GM23338 (cell line): Measurements from ENCODE around the gene XRCC6. TPM values are rescaled to one million over a fixed set of nuclear protein-coding genes. Genes with fewer than 3 reads are reported as not detected.

Source experiments
- ATAC-seq: fragments of 200-7000 bp; cut with Tn5 transposase; 3 replicates; pipeline ENCODE4 v1.9.1; 2020
- DNase-seq: peaks from one replicate; pipeline ENCODE4 v3.0.0-alpha.2; 2015; ENCODE audit warnings: low spot score
- H2AFZ ChIP-seq: fragments of 200-600 bp; sonication (generic); 2 replicates; pipeline ENCODE4 v1.8.0; 2016; ENCODE audit warnings: antibody characterized with exemption, mild to moderate bottlenecking, moderate library complexity
- H3F3A ChIP-seq: fragments of 200-600 bp; sonication (generic); replicated peaks from 2 replicates; pipeline ENCODE4 v1.8.0; 2017; ENCODE audit warnings: antibody characterized with exemption, mixed run types, low read depth
- H3K27ac ChIP-seq: fragments of 200-600 bp; sonication (generic); 2 replicates; pipeline ENCODE4 v1.6.1; 2016; ENCODE audit warnings: low read depth
- H3K27me3 ChIP-seq: fragments of 200-600 bp; sonication (generic); 2 replicates; pipeline ENCODE4 v1.8.0; 2016; ENCODE audit warnings: mild to moderate bottlenecking, mixed run types, moderate library complexity; ENCODE audit not compliant: insufficient read depth
- H3K36me3 ChIP-seq: fragments of 200-600 bp; sonication (generic); 2 replicates; pipeline ENCODE4 v1.8.0; 2016; ENCODE audit warnings: mild to moderate bottlenecking; ENCODE audit not compliant: insufficient read depth
- H3K4me1 ChIP-seq: fragments of 200-600 bp; sonication (generic); 2 replicates; pipeline ENCODE4 v1.8.0; 2016; ENCODE audit warnings: mild to moderate bottlenecking, moderate library complexity; ENCODE audit not compliant: insufficient read depth
- H3K4me2 ChIP-seq: fragments of 200-600 bp; sonication (generic); 2 replicates; pipeline ENCODE4 v1.7.1; 2017; ENCODE audit warnings: mixed run types
- H3K4me3 ChIP-seq: fragments of 200-600 bp; sonication (generic); 2 replicates; pipeline ENCODE4 v1.6.1; 2016; ENCODE audit warnings: mixed run types
- H3K79me2 ChIP-seq: fragments of 200-600 bp; sonication (generic); replicated peaks from 2 replicates; pipeline ENCODE4 v1.8.0; 2017; ENCODE audit warnings: mild to moderate bottlenecking; ENCODE audit not compliant: insufficient read depth
- H3K9me2 ChIP-seq: fragments of 200-600 bp; sonication (generic); 2 replicates; pipeline ENCODE4 v1.8.0; 2017; ENCODE audit not compliant: insufficient read depth
- H4K20me1 ChIP-seq: fragments of 200-600 bp; sonication (generic); replicated peaks from 2 replicates; pipeline ENCODE4 v1.8.0; 2017; ENCODE audit warnings: mild to moderate bottlenecking; ENCODE audit not compliant: insufficient read depth
- H3K27ac Mint-ChIP-seq: 2 replicates; pipeline ENCODE4 v1.8.0; 2020; ENCODE audit warnings: inconsistent platforms, mild to moderate bottlenecking, moderate library complexity, mixed read lengths
- H3K27me3 Mint-ChIP-seq: 3 replicates; pipeline ENCODE4 v1.8.0; 2022; ENCODE audit warnings: low read depth, mild to moderate bottlenecking, moderate library complexity, mixed read lengths, inconsistent platforms; ENCODE audit not compliant: insufficient read depth, poor library complexity
- H3K36me3 Mint-ChIP-seq: 3 replicates; pipeline ENCODE4 v1.8.0; 2021; ENCODE audit warnings: low read depth, mild to moderate bottlenecking, inconsistent platforms, moderate library complexity, mixed read lengths
- H3K4me1 Mint-ChIP-seq: 3 replicates; pipeline ENCODE4 v1.8.0; 2020; ENCODE audit warnings: mild to moderate bottlenecking, inconsistent platforms, mixed read lengths
- H3K4me3 Mint-ChIP-seq: 3 replicates; pipeline ENCODE4 v1.8.0; 2021; ENCODE audit warnings: moderate library complexity, mild to moderate bottlenecking, inconsistent platforms, mixed read lengths
- H3K9me3 Mint-ChIP-seq: 3 replicates; pipeline ENCODE4 v1.8.0; 2020; ENCODE audit warnings: moderate library complexity, mild to moderate bottlenecking, inconsistent platforms, mixed read lengths
- CREB1 ChIP-seq: fragments of 250-450 bp; sonication (Bioruptor Pico); IDR thresholded peaks from 2 replicates; pipeline ENCODE4 v1.5.0; 2020; ENCODE audit warnings: low read depth, mild to moderate bottlenecking, moderate library complexity
- CTCF ChIP-seq, 2 experiments: fragments of 200-600 bp in 1 of 2; sonication (generic) in 1 of 2; conservative IDR thresholded peaks; 2 replicates each; pipeline versions ENCODE4 v1.5.1 to v1.6.1; 2016 to 2017; ENCODE audit warnings: antibody characterized with exemption in 2 of 2, low read depth in 2 of 2, mild to moderate bottlenecking in 2 of 2, moderate library complexity in 1 of 2
- ETS1 ChIP-seq: IDR thresholded peaks from 2 replicates; pipeline ENCODE4 v1.6.1; 2016; ENCODE audit warnings: antibody characterized with exemption
- EZH2 ChIP-seq: fragments of 200-600 bp; sonication (generic); IDR thresholded peaks from one replicate; pipeline ENCODE4 v1.8.0; 2017; ENCODE audit warnings: antibody characterized with exemption, mild to moderate bottlenecking, low read depth; ENCODE audit not compliant: unreplicated experiment
- EZH2phosphoT487 ChIP-seq: fragments of 200-600 bp; sonication (generic); IDR thresholded peaks from one replicate; pipeline ENCODE4 v1.8.1; 2018; ENCODE audit warnings: antibody characterized with exemption; ENCODE audit not compliant: unreplicated experiment
- JUNB ChIP-seq: IDR thresholded peaks from one replicate; pipeline ENCODE4 v1.6.1; 2016; ENCODE audit warnings: antibody characterized with exemption; ENCODE audit not compliant: unreplicated experiment
- NANOG ChIP-seq: IDR thresholded peaks from 2 replicates; pipeline ENCODE4 v1.6.1; 2016; ENCODE audit warnings: antibody characterized with exemption, borderline replicate concordance
- POLR2AphosphoS5 ChIP-seq: IDR thresholded peaks from 2 replicates; pipeline ENCODE4 v1.6.1; 2016; ENCODE audit warnings: antibody characterized with exemption, low read depth
- REST ChIP-seq: IDR thresholded peaks from one replicate; pipeline ENCODE4 v1.6.1; 2018; ENCODE audit warnings: antibody characterized with exemption; ENCODE audit not compliant: unreplicated experiment
- STAT1 ChIP-seq: IDR thresholded peaks from one replicate; pipeline ENCODE4 v1.6.1; 2016; ENCODE audit warnings: antibody characterized with exemption; ENCODE audit not compliant: unreplicated experiment
- ZNF114 ChIP-seq: fragments of 250-450 bp; sonication (Bioruptor Pico); IDR thresholded peaks from 2 replicates; pipeline ENCODE4 v1.5.0; 2020; ENCODE audit warnings: mild to moderate bottlenecking, moderate library complexity
- ZNF331 ChIP-seq: fragments of 250-450 bp; sonication (Bioruptor Pico); IDR thresholded peaks from 2 replicates; pipeline ENCODE4 v1.5.0; 2020; ENCODE audit warnings: low read depth, mild to moderate bottlenecking, moderate library complexity
- ZNF462 ChIP-seq: fragments of 250-450 bp; sonication (Bioruptor Pico); IDR thresholded peaks from 2 replicates; pipeline ENCODE4 v1.5.0; 2020; ENCODE audit warnings: mild to moderate bottlenecking, moderate library complexity
- polyA plus RNA-seq: library from polyadenylated mRNA; unstranded; fragments of >200 nt; fragmentation: Nextera tagmentation; extraction: Ambion mirVana; gene quantifications from 2 replicates; pipeline ENCODE4 v1.2.1, GENCODE V29; 2016
- total RNA-seq: library from RNA; depleted of rRNA; stranded (reverse); fragments of >200 nt; shearing (Covaris generic); gene quantifications from 2 replicates; pipeline ENCODE4 v1.2.3, GENCODE V29; 2014

XRCC6 gene
- total and polyA plus RNA-seq, 2 experiments from 2014 or later: 351 to 498 TPM

GRCh38 chr22:41613456-41613855 lies 7.6 kb upstream of the XRCC6 start:
- no peaks in the 10 kb centered on the region for H3K9me2 ChIP-seq
- H3K36me3 ChIP-seq: no peaks in the 10 kb centered on the region
- Mint-ChIP-seq H3K4me3 (no peak overlapping the region), H3K27ac (no peak overlapping the region), H3K4me1 (peaks cover 4% of the 10 kb centered on the region; the same call in 1 of the 3 replicates), H3K27me3 (no peaks in the 10 kb centered on the region), H3K9me3 (no peaks in the 10 kb centered on the region), H3K36me3 (0 out of 3 replicates have a peak, but pooled peaks cover 3% of the 10 kb centered on the region)
- no peak for TF ChIP-seq STAT1
- no peak for TF ChIP-seq ZNF462 (CRISPR knock-in tag)
- no peak for TF ChIP-seq ZNF331
- no peak for TF ChIP-seq CTCF (conservative IDR thresholded peaks at IDR 0.05; ENCODE audit: low read depth in 2 of 2)
- no peak for TF ChIP-seq NANOG
- TF ChIP-seq JUNB: no peak
- no peak for TF ChIP-seq REST
- TF ChIP-seq ETS1: no peak
- TF ChIP-seq CREB1 (CRISPR knock-in tag): no peak
- no peak for TF ChIP-seq EZH2phosphoT487
- TF ChIP-seq EZH2: no peak
- TF ChIP-seq POLR2AphosphoS5: no peak
- TF ChIP-seq ZNF114 (CRISPR knock-in tag): no peak
- ATAC-seq (no peak), DNase-seq (no peak)
- no peak overlapping the region for H3K4me3 ChIP-seq
- no peaks in the 10 kb centered on the region for H3K4me1 ChIP-seq
- no peak overlapping the region for H3K4me2 ChIP-seq
- no peak overlapping the region for H2AFZ ChIP-seq
- peaks cover 24% of the 10 kb centered on the region for H4K20me1 ChIP-seq
- no peak overlapping the region for H3K27ac ChIP-seq
- H3K79me2 ChIP-seq: peaks cover 23% of the 10 kb centered on the region
- H3K27me3 ChIP-seq: no peaks in the 10 kb centered on the region
- 0 out of 2 replicates have a peak, but pooled peaks cover 2% of the 10 kb centered on the region for H3F3A ChIP-seq
